ENCODE data around the gene SPIB.

The SPIB gene

DNA sequence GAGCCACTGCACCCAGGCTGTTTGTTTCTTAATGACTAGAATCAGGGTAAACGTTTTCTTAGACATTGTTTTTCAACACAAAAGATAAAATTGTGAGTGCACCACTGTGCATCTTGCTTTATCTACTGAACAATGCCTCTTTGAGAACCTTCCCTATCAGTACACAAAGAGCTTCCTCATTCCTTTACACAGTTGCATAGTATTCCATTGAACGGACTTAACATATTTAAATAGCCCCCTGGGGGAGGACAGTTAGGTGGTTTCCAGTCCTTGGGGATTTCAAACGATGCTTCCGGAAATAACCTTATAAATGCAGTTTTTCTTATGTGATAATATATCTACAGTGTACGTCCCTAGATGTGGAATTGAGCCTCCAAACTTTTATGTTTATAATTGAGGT, 26.0 kb upstream of the SPIB start:
- no peak for DNase-seq (ENCODE audit: low read depth)

DNA sequence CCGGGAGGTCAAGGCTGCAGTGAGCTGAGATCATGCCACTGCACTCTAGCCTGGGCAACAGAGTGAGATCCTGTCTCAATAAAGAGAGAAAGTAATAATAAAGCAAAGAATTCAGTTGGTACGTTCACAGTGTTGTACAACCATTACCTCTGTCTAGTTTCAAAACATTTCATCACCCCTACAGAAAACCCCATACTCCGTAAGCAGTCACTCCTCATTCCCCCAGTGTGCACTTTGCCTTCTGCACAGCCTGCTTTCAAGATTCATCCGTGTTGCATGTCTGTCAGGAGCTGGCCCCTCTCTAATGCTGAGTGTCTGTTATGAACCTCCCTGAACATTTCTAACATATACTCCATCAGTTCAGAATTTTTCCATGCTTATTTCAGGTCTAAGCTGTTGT, 25.1 kb upstream of the SPIB start:
- no peak for DNase-seq (ENCODE audit: low read depth)

DNA sequence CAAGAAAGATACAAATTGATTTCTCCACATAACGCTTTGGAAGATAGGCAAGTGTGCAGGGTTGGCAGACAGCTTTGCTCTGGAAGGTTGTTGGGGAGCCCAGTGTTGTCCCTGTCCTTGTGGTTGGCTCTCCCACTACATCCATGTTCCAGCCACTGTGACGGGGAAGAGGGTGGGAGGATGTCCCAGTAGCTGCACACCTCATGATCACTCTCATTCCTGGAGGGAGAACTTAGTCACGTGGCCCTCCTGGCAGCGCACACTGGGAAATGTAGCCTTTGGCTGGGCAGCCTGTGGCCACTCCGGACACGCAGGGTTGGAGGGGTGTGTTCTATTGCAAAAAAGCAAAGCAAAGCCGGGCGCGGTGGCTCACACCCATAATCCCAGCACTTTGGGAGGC, 24.7 kb upstream of the SPIB start:
- DNase-seq (ENCODE audit: low read depth): no peak

DNA sequence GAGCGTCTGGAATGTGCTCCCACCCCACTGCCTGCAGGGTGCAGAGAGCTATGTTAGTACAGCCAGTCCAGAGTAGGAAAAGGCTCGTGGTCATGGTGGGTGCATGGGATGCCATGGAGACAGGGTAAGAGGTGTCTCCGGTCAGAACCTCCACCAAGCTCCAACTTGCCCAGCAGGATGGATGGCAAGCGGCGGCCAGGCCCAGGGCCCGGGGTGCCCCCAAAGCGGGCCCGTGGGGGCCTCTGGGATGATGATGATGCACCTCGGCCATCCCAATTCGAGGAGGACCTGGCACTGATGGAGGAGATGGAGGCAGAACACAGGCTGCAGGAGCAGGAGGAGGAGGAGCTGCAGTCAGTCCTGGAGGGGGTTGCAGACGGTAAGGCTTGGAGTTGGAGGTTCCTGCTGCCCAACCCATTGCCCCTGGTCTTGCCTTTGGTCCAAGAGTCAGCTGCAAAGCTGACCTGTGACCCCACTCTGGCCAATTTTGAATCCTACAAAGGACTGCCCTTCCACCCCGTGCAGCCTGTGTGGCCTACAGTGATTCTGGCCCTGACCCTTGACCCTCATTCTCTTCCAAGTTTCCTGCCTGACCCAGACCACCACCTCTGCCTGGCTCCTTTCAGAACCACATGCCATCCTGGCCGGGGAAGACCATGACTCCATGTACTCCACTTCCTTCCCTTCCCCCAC, 19.9 kb upstream of the SPIB start:
- DNase-seq (ENCODE audit: low read depth): no peak

DNA sequence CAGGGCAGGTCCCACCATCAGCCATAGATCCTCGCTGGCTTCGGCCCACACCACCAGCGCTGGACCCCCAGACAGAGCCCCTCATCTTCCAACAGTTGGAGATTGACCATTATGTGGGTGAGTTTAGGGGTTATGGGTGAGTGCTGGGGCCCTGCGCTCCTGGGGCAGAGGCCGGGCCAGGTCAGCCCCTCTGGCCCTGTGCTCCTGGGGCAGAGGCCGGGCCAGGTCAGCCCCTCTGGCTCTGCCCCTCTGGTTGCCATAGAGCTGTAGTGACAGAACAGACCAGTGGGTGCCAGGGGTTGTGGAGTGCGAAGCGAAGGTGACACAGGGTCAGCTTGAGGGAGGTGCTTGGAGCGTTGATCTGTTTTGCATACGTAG, 19.4 kb upstream of the SPIB start:
- DNase-seq (ENCODE audit: low read depth): no peak

DNA sequence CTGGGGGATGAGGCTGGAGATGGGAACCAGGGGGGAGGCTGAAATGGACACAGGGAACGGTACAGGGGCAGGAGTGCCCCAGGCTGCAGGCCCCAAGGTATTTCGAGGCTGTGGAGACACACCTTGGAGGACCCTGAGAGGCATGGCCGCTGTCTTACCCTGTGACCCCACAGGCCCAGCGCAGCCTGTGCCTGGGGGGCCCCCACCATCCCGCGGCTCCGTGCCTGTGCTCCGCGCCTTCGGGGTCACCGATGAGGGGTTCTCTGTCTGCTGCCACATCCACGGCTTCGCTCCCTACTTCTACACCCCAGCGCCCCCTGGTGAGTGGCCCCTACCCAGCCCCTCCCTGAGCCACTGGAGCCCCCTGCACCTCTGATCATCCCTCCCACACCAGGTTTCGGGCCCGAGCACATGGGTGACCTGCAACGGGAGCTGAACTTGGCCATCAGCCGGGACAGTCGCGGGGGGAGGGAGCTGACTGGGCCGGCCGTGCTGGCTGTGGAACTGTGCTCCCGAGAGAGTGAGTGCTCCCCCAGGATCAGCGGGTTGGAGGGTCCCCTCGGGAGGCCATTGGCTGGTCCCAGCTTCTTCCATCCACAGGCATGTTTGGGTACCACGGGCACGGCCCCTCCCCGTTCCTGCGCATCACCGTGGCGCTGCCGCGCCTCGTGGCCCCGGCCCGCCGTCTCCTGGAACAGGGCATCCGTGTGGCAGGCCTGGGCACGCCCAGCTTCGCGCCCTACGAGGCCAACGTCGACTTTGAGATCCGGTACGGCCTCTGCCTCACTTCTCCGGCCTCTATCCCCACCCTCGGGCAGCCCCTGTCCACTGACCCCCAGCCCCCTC, 16.9 kb upstream of the SPIB start:
- DNase-seq (ENCODE audit: low read depth): no peak

DNA sequence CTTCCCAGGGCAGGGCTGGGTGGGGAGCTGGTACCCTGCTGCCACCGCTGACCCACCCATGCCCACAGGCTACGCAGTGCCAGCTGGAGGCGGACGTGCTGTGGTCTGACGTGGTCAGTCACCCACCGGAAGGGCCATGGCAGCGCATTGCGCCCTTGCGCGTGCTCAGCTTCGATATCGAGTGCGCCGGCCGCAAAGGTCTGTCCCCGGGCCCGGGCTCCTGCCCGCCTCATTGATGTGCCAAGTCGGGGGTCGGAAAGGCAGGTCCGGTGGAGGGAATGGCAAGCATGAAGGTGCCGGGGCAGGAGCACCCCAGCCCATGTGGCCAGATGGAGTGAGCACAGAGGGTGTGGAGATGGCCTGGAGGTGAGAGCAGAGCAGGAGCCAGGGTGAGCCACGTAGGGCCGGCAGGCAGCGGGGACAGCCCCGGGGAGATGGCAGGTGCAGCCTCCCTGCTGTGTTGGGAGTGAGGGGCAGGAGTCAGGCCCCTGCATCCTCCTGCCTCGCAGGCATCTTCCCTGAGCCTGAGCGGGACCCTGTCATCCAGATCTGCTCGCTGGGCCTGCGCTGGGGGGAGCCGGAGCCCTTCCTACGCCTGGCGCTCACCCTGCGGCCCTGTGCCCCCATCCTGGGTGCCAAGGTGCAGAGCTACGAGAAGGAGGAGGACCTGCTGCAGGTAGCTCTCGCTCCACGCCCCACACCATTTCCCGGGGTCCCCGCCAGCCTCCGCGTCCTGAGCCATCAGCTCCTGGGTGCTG, 16.0 kb upstream of the SPIB start:
- no peak for DNase-seq (ENCODE audit: low read depth)

DNA sequence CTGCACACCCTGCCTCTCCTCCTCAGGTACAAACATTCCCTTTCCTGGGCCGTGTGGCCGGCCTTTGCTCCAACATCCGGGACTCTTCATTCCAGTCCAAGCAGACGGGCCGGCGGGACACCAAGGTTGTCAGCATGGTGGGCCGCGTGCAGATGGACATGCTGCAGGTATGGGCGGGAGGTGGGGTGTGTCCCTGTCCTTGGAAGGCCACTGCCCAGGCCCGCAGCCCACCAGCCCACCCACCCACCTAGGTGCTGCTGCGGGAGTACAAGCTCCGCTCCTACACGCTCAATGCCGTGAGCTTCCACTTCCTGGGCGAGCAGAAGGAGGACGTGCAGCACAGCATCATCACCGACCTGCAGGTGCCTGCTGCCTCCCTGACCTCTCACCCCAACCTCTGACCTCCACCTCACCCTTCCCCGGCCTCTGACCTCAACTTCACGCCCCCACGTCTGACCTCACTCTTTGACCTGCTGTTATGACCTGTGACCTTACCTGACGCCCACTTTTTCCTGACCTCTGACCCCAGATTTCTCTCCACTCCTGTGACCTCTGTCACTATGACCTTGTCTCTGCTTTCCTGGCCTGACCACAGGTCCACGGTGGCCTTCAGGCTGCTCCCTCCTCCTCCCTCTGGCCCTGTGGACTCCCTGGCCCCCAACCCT, 12.4 kb upstream of the SPIB start:
- no peak for DNase-seq (ENCODE audit: low read depth)

DNA sequence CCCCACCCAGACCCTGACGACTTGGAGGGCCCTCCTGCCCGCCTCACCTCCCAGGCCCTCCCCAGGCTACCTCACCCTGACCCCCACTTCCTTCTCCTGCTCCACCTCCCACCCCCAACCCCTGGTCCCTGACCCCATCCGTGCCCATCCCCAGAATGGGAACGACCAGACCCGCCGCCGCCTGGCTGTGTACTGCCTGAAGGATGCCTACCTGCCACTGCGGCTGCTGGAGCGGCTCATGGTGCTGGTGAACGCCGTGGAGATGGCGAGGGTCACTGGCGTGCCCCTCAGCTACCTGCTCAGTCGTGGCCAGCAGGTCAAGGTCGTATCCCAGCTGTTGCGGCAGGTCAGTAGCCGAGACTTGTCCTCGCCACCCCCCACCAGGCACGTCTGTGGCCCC, 11.9 kb upstream of the SPIB start:
- no peak for DNase-seq (ENCODE audit: low read depth)

DNA sequence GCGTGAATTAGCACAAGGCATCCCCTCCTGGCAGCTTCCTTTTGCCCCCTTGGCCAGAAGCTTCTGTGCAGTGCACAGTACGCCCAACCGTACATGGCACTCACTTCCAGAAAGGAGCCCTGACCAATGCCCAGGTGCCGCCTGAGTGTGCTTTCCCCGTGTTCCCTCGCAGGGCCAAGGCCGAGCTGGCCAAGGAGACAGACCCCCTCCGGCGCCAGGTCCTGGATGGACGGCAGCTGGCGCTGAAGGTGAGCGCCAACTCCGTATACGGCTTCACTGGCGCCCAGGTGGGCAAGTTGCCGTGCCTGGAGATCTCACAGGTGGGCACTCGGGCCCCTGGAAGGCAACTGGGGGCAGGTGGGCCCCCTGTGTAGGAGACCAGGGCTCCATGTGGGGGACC, 9.4 kb upstream of the SPIB start:
- DNase-seq (ENCODE audit: low read depth): no peak

DNA sequence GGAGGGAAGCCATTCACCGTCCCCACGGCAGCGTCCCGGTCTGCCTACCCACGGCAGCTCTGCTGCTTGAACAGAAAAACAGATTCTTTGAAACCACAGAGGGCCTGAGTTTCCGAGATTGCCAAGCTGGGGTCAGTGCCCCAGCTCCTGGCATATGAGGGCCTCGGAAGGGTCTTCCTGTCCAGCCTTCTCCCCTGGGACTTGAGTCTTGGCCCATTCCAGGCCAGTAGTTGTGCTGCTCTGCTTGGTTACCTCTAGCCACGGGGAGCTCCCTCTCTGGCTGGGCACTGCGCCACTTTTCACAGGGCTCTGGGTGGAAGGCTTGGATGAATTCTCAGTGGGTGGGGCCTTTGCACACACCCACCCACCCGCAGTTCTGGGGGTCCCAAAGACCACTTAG, 8.6 kb upstream of the SPIB start:
- DNase-seq (ENCODE audit: low read depth): no peak

DNA sequence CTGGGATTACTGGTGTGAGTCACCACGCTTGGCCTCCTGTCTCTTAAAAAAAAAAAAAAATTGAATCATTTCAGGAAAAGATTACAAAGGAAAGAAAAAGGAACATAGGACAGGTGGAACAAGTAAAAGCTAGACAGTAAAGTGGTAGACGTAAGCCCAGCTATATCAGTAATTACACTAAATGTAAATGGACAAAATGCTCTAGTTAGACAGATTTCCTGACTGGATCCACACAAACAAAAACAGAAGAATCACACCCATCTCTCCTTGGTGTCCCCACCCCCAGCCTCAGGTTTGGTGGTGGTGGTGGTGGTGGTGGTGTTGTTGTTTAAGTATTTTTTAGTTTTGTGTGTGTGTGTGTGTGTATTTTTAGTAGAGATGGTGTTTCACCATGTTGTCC, 6.3 kb upstream of the SPIB start:
- no peak for DNase-seq (ENCODE audit: low read depth)

DNA sequence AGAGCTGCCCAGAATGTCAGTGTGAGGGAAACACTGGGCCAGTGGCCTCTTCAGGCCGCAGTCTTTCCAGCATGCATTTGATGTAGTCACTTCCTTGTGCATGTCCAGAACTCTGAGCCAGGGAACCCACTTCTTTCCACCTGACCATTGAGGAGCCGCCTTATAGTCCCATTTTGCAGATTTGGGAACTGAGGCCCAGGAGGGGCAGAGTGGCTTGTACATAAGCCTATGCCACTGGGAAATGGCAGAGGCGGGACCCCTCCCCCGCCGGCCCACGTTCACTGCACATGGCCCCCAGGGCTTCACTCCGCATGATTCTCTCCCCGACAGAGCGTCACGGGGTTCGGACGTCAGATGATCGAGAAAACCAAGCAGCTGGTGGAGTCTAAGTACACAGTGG, 5.6 kb upstream of the SPIB start:
- no peak for DNase-seq (ENCODE audit: low read depth)

DNA sequence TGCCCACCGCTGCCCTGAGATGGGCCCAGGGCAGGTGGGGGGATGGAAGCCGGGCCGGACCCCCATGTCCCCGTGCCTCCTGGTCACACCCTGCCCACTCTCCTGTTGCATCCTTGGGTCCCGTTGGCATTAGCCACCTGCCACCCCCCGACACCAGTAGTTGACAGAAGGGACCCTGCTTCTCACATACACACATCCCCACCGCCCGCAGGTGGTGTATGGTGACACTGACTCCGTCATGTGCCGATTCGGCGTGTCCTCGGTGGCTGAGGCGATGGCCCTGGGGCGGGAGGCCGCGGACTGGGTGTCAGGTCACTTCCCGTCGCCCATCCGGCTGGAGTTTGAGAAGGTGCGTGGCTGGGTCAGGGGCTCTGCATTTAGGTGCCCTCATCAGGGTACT, 5.2 kb upstream of the SPIB start:
- DNase-seq (ENCODE audit: low read depth): no peak

DNA sequence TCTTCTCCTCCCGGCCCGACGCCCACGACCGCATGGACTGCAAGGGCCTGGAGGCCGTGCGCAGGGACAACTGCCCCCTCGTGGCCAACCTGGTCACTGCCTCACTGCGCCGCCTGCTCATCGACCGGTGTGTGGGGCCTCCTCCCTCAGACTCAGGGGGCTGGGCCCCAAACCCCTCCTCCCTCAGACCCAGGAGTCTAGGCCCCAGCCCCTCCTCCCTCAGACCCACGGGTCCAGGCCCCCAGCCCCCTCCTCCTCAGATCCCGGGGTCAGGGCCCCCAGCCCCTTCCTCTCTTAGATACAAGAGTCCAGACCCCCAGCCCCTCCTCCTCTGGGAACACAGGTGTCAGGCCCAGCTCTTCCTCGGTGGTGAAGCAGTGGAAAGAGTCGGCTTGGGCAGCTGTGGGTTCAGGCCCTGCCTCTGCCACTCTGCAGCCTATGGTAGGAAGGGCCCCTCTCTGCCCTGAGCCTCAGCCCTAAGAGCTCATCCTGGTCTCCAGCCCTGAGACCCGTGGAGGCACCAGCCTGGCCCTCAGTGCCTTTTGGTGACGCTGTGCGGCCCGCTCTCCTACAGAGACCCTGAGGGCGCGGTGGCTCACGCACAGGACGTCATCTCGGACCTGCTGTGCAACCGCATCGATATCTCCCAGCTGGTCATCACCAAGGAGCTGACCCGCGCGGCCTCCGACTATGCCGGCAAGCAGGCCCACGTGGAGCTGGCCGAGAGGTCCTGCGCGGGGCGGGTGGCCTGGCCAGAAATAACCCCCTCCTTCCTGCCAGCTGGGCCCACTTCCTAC, 3.7 kb upstream of the SPIB start:
- DNase-seq (ENCODE audit: low read depth): peak; percentile 47

DNA sequence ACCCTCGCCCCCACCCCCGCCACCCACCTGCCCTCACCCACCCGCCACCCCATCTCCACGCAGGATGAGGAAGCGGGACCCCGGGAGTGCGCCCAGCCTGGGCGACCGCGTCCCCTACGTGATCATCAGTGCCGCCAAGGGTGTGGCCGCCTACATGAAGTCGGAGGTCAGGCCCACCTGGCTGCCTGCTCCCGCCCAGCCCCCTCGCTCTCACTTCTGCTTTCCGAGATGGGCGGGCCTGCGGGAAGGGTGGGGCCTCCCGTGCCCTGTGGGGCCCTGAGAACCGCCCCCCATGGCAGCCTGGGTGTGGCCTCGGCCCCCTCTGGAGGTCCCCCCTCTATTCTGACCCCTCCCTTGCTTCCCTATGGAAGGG, 3.1 kb upstream of the SPIB start:
- no peak for DNase-seq (ENCODE audit: low read depth)

DNA sequence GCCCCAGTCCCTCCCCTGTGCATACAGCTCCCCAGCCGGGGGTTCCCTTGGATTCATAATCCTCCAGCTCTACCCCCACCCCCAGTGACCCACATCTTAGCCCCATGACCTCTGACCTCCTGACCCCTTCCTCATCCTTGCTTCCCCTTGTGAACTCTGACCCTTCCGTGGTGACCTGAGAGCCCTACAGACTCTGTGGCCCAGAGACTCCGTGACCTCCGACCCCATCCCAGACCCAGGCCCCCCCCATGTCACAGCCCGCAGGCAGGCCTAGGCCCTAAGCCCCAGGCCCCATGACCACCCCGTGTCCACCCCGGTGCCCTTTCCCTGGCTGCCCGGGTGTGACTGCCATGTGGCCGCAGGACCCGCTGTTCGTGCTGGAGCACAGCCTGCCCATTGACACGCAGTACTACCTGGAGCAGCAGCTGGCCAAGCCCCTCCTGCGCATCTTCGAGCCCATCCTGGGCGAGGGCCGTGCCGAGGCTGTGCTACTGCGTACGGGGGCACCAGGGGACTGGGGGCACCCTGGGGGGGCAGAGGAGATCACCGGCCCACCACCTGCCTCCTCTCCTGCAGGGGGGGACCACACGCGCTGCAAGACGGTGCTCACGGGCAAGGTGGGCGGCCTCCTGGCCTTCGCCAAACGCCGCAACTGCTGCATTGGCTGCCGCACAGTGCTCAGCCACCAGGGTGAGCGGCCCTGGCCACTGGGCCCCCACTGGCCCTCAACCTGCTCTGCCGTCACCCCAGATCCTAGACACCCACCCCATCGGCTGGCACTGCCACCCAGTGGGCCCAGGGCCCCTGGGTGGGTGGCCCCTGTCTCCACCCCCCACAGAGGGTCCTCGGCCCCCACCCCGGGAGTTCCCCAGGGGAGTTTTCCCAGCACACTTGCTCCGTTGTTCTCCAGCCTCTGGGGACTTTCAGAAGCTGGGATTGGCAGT, 2.4 kb upstream of the SPIB start:
- DNase-seq (ENCODE audit: low read depth): no peak

DNA sequence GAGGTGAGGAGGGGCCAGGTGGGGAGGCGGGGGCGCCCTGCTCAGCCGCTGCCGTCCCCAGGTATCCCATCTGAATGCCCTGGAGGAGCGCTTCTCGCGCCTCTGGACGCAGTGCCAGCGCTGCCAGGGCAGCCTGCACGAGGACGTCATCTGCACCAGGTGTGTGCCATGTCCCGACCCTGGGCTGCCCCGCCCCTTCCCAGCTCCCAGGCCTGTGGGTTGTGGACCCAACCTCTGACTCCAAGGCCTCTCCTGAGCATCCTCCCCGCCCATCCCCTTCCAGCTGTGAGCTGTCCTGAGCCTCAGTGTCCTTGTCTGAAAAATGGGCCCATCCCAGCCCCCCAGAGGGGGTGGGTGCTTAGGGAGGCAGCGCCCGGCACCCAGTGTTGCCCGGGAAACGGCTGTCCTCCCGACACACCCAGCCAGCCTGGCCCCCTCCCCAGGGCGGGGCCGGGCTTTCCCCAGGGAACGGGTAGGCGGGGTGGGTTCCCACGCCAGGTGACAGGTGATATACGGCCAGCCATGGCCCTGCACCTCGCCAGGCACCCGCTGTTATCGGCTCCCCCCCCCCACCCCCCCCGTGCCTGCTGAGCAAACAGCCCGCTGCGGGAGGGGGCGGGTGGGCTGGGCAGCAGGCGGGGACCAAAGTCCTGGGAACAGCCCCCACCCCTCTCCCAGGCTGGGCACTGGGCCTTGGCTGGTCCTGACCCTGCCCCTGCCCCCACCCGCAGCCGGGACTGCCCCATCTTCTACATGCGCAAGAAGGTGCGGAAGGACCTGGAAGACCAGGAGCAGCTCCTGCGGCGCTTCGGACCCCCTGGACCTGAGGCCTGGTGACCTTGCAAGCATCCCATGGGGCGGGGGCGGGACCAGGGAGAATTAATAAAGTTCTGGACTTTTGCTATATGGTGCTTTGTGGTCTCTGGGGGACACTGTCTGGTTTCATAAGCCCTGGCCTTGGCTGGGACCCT, 1.3 kb upstream of the SPIB start:
- DNase-seq (ENCODE audit: low read depth): no peak

DNA sequence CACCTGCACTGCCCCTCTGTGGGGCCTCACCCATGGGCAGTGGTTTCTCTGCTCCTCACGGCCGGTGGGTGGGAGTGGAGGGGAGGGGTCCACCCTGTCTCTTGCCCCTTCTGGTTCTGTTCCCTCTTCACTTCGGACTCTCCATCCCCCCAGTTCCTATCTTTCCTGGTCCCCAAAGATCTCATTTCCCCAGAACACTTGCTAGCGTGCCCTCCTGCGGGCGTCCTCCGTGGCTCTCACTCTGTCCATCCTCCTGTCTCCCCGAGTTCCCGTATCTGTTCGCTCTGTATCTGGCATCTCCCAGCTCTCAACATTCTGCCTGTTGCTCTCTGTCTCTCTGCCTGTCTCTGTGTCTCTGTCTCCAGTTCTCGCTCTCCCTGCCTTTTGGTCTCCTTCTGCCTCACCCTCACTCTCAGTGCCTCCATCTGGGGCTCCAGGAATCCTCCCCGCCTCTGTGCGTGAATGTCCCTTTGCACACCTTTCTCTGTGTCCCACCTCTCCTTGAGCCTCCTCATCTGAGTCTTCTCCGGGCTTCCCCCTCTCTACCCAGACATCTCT, 363 bp downstream of the SPIB start:
- DNase-seq (ENCODE audit: low read depth): no peak

Measured in fibroblast of gingiva (primary cell).